ENCODE results near the gene IL37. TPM values are rescaled to one million over a fixed set of nuclear protein-coding genes. Genes with fewer than 3 reads are reported as not detected.
"Not testable (repeated sequence)": the region's sequence is repeated elsewhere in the genome, so short reads cannot be mapped to it uniquely, and the experiment has no call there.

Gene IL37
- total RNA-seq, 1 donor from 2014 or later = not detected

GRCh38 chr2:112886291-112886690 is 24.7 kb upstream of the IL37 start:
- intact Hi-C loops (cut with DNase I) = no loop called here
- no peak for DNase-seq (ENCODE audit: low spot score)

- intact Hi-C loops (cut with DNase I) = no loop called here
- no peak for DNase-seq (ENCODE audit: low spot score)
Observed at GRCh38 chr2:112887964-112888749, 22.8 kb upstream of the IL37 start.

- intact Hi-C loops (cut with DNase I) = no loop called here
- no peak for DNase-seq (ENCODE audit: low spot score)
Observed at GRCh38 chr2:112889976-112890375, 21.0 kb upstream of the IL37 start.

DNA sequence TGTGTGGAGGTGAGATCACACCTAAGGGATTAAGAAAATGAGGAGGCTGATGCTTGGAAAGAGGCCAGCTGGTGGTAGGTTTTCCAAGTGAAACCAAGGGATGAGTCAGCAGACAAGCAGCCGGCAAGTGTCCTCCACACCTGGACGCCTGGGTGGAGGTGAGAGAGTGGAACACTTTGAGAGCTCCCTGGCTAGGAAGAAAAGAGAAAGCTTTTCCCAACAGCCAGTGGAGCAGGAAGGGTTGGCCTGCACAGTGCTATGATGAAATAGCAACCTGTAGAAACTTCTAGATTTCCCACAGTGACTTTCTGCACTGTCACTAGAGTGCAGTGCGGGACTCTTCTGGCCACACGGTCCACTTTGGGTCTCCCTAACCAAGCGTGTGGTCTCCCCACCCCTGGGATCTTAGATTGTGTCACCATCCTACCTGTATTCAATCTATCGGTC is 19.6 kb upstream of the IL37 start:
- intact Hi-C loops (cut with DNase I) = no loop called here
- no peak for DNase-seq (ENCODE audit: low spot score)

- DNase-seq (ENCODE audit: low spot score) = no peak
- intact Hi-C loops (cut with DNase I) = no loop called here
Observed at GRCh38 chr2:112893752-112894151, 17.2 kb upstream of the IL37 start.

GRCh38 chr2:112896909-112897623 is 13.9 kb upstream of the IL37 start:
- DNase-seq (ENCODE audit: low spot score) = no peak
- intact Hi-C loops (cut with DNase I) = no loop called here

DNA sequence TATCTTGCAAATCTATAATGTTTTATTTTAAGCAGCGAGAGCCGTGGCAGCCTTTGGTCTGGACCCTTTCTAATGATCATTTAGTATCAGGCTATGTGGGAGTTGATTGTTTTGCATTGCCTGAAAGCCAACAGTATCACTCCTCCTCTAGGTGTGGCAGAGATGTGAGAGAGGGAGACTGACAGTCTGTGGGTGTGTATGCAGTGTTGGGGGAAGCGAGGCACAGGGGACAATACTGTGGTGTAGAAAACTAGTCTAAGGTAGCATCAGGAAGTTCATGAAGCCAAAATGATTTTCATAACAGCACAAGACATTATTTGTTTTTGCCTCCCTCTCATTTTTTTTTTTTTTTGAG is 13.4 kb upstream of the IL37 start:
- intact Hi-C loops (cut with DNase I) = no loop called here

DNA sequence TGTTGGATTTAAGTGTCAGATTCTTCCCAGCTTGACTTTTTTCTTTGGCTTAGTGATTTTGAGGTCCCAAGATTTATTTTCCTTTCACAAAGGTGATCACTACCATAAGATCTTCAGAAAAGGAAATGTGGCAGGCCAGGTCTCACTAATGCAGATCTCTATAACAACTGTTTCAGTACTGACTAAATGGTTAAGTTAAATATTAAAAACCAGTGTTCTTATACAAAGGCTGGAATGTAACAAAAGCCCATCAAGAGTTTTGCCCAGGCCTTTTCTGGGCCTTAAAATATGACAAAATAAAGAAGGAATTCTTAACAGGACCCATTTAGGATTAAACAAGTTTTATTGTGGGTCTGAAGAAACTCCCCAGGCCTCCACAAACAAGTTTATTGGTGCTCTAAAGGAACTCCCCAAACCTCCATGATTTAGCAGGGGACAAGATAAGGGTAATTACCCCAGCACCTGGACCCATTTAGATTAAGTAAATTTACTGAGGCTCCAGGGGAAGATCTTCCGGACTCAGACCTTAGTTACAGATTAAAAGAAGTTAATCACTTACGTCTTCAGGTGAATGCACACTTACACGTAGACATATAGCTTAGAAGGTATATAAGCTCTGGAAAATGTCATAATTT is 9.4 kb upstream of the IL37 start:
- not testable (repeated sequence) for DNase-seq (ENCODE audit: low spot score)

More for the DNA sequence above, 13.4 kb upstream of the IL37 start:
- no peak for DNase-seq (ENCODE audit: low spot score)

GRCh38 chr2:112902816-112903215 is 8.1 kb upstream of the IL37 start:
- intact Hi-C loops (cut with DNase I) = no loop called here
- DNase-seq (ENCODE audit: low spot score) = no peak

More for the DNA sequence above, 9.4 kb upstream of the IL37 start:
- intact Hi-C loops (cut with DNase I) = not testable (repeated sequence)

- intact Hi-C loops (cut with DNase I) = no loop called here
- DNase-seq (ENCODE audit: low spot score) = no peak
Observed at GRCh38 chr2:112904883-112905282, 6.1 kb upstream of the IL37 start.

DNA sequence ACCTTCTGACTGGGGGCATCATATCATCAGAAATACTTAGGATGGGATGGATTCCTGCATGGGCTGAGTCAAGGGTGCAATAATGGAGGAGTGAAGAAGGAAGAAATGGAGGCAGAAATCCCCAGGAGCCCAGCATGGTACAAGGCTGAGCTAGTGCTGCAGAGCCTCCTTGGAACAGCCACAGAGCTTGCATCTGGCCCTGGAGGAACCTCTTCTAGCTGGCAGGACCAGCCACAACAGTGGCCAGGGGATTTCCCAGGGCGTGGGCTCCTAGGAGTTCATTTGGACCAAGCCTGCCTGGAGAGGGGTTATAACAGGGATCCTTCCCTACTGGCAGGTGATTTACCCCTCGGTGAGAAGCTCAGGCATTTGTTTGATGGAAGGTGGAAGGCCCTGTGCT is 4.7 kb upstream of the IL37 start:
- DNase-seq (ENCODE audit: low spot score) = no peak
- intact Hi-C loops (cut with DNase I) = no loop called here

GRCh38 chr2:112907001-112907949 is 3.7 kb upstream of the IL37 start:
- intact Hi-C loops (cut with DNase I) = no loop called here

GRCh38 chr2:112908559-112908958 is 2.4 kb upstream of the IL37 start:
- intact Hi-C loops (cut with DNase I); DNase-seq (ENCODE audit: low spot score): not testable (repeated sequence)

More at GRCh38 chr2:112907001-112907949, 3.7 kb upstream of the IL37 start:
- no peak for DNase-seq (ENCODE audit: low spot score)

- intact Hi-C loops (cut with DNase I) = no loop called here
- DNase-seq (ENCODE audit: low spot score) = no peak
Observed at GRCh38 chr2:112910219-112910618, 746 bp upstream of the IL37 start.

- no peak for DNase-seq (ENCODE audit: low spot score)
- intact Hi-C loops (cut with DNase I) = no loop called here
Observed at GRCh38 chr2:112912403-112912802, 1.4 kb downstream of the IL37 start.

GRCh38 chr2:112915300-112916144 is 4.6 kb downstream of the IL37 start:
- intact Hi-C loops (cut with DNase I) = no loop called here
- DNase-seq (ENCODE audit: low spot score) = no peak

DNA sequence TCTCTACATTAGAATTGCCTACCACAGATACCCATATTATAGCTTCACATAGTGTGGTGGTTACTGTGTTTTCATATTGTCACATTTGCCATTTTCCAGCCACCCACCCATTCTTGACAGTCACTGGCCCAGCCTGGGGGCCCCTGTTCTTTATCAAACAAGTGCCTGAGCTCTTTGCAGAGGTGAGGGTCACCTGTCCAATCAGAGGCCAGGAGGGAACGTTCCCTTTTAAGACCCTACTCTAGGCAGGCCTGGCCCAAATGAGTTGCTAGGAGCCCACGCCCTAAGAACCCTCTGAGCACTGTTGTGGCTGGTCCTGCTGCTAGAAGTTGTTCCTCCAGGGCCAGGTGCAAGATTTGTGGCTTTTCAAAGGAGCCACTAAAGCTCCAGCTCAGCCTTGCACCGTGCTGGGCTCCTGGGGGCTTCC is 5.2 kb downstream of the IL37 start:
- no peak for DNase-seq (ENCODE audit: low spot score)
- intact Hi-C loops (cut with DNase I) = no loop called here

GRCh38 chr2:112916625-112917247 is 5.8 kb downstream of the IL37 start:
- intact Hi-C loops (cut with DNase I) = no loop called here
- DNase-seq (ENCODE audit: low spot score) = no peak

Data from cardiac septum (tissue), 1 donor.